Psoas muscle (tissue), 8 donors: ENCODE data around the gene CCDC154. TPM values are rescaled to one million over a fixed set of nuclear protein-coding genes. Genes with fewer than 3 reads are reported as not detected.

Experiments
- ATAC-seq, 4 donors: fragments of 200-7000 bp; cut with Tn5 transposase; one replicate each; pipeline ENCODE4 v1.9.1; 2020; ENCODE audit warnings: moderate library complexity in 3 of 4, mild to moderate bottlenecking in 2 of 4
- DNase-seq, 2 donors: peaks; one replicate each; pipeline ENCODE4 v3.0.0-alpha.2; 2020
- H3K27ac ChIP-seq: fragments of 200-600 bp; one replicate; pipeline ENCODE4 v1.8.0; 2022
- H3K27me3 ChIP-seq, 3 donors: fragments of 200-600 bp in 1 of 3; one replicate each; pipeline versions ENCODE4 v1.6.1 to v1.8.0; 2013 to 2022; ENCODE audit warnings: low read length in 2 of 3, mild to moderate bottlenecking in 2 of 3, moderate library complexity in 1 of 3; ENCODE audit not compliant: insufficient read depth in 3 of 3
- H3K36me3 ChIP-seq, 2 donors: fragments of 200-600 bp in 1 of 2; one replicate each; pipeline versions ENCODE4 v1.6.1 to v1.8.0; 2013 to 2022; ENCODE audit warnings: low read depth in 1 of 2, mild to moderate bottlenecking in 1 of 2, moderate library complexity in 1 of 2; ENCODE audit not compliant: insufficient read depth in 1 of 2
- H3K4me1 ChIP-seq: fragments of 200-600 bp; one replicate; pipeline ENCODE4 v1.8.0; 2022
- H3K4me3 ChIP-seq: fragments of 200-600 bp; one replicate; pipeline ENCODE4 v1.8.0; 2022; ENCODE audit warnings: mild to moderate bottlenecking
- H3K9me3 ChIP-seq: fragments of 200-600 bp; one replicate; pipeline ENCODE4 v1.8.0; 2022
- CTCF ChIP-seq: fragments of 200-600 bp; IDR thresholded peaks from one replicate; pipeline ENCODE4 v1.8.0; 2022; ENCODE audit warnings: antibody characterized with exemption
- WGBS, 3 donors: extraction: QIAGEN DNeasy Blood & Tissue Kit; methylation state at CpG; one replicate each; pipeline versions ENCODE4 v1.1.6 to v1.1.7; 2013; 5-methylcytosine and 5-hydroxymethylcytosine counted together
- intact Hi-C, 2 donors: fragments of 100-400 bp; cut with DNase I; formaldehyde crosslinking; loops; one replicate each; pipeline versions ENCODE4 v1.11.0 to v1.14.2; 2022
- polyA plus RNA-seq, 3 donors: library from polyadenylated mRNA; stranded (reverse); fragments of 200-250 nt; gene quantifications; one replicate each; pipeline ENCODE4 v1.2.3, GENCODE V29; 2013
- total RNA-seq, 4 donors: library from RNA; stranded (reverse); fragmentation: NEBNext Ultra II Directional in 2 of 4; extraction: Animal tissue kit (Norgen Biotek cat#: 25700) in 2 of 4; gene quantifications; one replicate each; pipeline versions ENCODE4 v1.2.1 to v1.2.4, GENCODE V29; 2021 to 2023
- donor health status: healthy with polysubstance abuse.
- donor health status: DM: no; HTN: no; CAD: no; lungs with moderate emphysema.
- donor health status: Bipolar disorder and iron deficiency.
- donor health status: healthy.
- donor health status: DM: yes; HTN: yes; CAD: no.
- donor health status: DM: no; HTN: no; CAD: no.
- donor health status: DM: no; HTN: no; CAD: no.
- donor health status: DM: yes; HTN: yes; CAD: no.

Gene CCDC154
- total and polyA plus RNA-seq, 7 donors, result 0.21 to 1.5 (median 0.40) TPM; not detected in 1

GRCh38 chr16:1464196-1464893 lies 20.0 kb upstream of the CCDC154 start:
- Histone ChIP-seq H3K9me3 (no peaks in the 10 kb centered on the region), H3K36me3 (peaks cover 5 to 32% of the 10 kb centered on the region in 2 donors), H3K4me1 (peaks cover 4% of the 10 kb centered on the region), H3K27ac (no peak overlapping the region), H3K27me3 (no peaks in the 10 kb centered on the region), H3K4me3 (no peak overlapping the region)
- 88 to 93% (median 91%) methylated on average over 34 to 41 of the region's 41 CpGs for WGBS, 3 donors
- ATAC-seq (no peak), DNase-seq (no peak)
- intact Hi-C loops, result no loop called here
- no peak for TF ChIP-seq CTCF

- Histone ChIP-seq H3K27ac (no peak overlapping the region), H3K27me3 (no peaks in the 10 kb centered on the region), H3K4me3 (no peak overlapping the region), H3K36me3 (peaks cover 5 to 59% of the 10 kb centered on the region in 2 donors), H3K4me1 (no peaks in the 10 kb centered on the region), H3K9me3 (no peaks in the 10 kb centered on the region)
- ATAC-seq, result no peak
- WGBS, 3 donors, result 83 to 89% (median 85%) methylated on average over 24 of the region's 24 CpGs
- intact Hi-C loops, result no loop called here
- no peak for TF ChIP-seq CTCF
- DNase-seq, result no peak
Observed at GRCh38 chr16:1461146-1461545, 16.8 kb upstream of the CCDC154 start.

- Histone ChIP-seq H3K4me3 (no peak overlapping the region), H3K36me3 (peaks cover 5 to 64% of the 10 kb centered on the region in 2 donors), H3K27me3 (no peaks in the 10 kb centered on the region), H3K27ac (no peak overlapping the region), H3K4me1 (no peaks in the 10 kb centered on the region), H3K9me3 (no peaks in the 10 kb centered on the region)
- WGBS, 3 donors, result 86 to 90% (median 89%) methylated on average over 30 of the region's 30 CpGs
- DNase-seq (peak in 1 of 2 donors; percentile 11), ATAC-seq (no peak)
- TF ChIP-seq CTCF, result no peak
- intact Hi-C loops, result no loop called here
Observed at GRCh38 chr16:1460602-1461138, 16.3 kb upstream of the CCDC154 start.

GRCh38 chr16:1459967-1460366 lies 15.6 kb upstream of the CCDC154 start:
- intact Hi-C loops, result no loop called here
- H3K9me3 ChIP-seq, result no peaks in the 10 kb centered on the region
- no peak overlapping the region for H3K27ac ChIP-seq
- H3K4me1 ChIP-seq, result no peaks in the 10 kb centered on the region
- TF ChIP-seq CTCF, result no peak
- WGBS, 3 donors, result 80 to 89% (median 84%) methylated on average over 9 to 10 of the region's 10 CpGs
- no peak for ATAC-seq
- peaks cover 5 to 71% of the 10 kb centered on the region in 2 donors for H3K36me3 ChIP-seq
- H3K27me3 ChIP-seq, result no peaks in the 10 kb centered on the region
- peak in 1 of 2 donors; percentile 35 for DNase-seq
- H3K4me3 ChIP-seq, result no peak overlapping the region

GRCh38 chr16:1458977-1459341 lies 14.6 kb upstream of the CCDC154 start:
- intact Hi-C loops, result no loop called here
- no peak overlapping the region for H3K4me3 ChIP-seq
- peaks cover 5 to 72% of the 10 kb centered on the region in 2 donors for H3K36me3 ChIP-seq
- WGBS, 3 donors, result 79 to 84% (median 81%) methylated on average over 14 of the region's 14 CpGs
- no peaks in the 10 kb centered on the region for H3K4me1 ChIP-seq
- ATAC-seq (no peak), DNase-seq (no peak)
- no peak overlapping the region for H3K27ac ChIP-seq
- no peaks in the 10 kb centered on the region for H3K9me3 ChIP-seq
- H3K27me3 ChIP-seq, result no peaks in the 10 kb centered on the region
- no peak for TF ChIP-seq CTCF
